Measurements from ENCODE around the gene TTC33. TPM values are rescaled to one million over a fixed set of nuclear protein-coding genes. Genes with fewer than 3 reads are reported as not detected.

Gene TTC33
- total and polyA plus RNA-seq, 2 of the 13 experiments (the other 11 are each of a cell fraction or from before 2014, with no cell fraction given): 4.5 to 20.0 TPM

- TF ChIP-seq SUZ12 (IDR thresholded peaks at IDR 0.05; ENCODE audit: low read depth, low read length) (no peak), ZNF143 (CRISPR knock-in tag; IDR thresholded peaks at IDR 0.05) (no peak), ZNF496 (CRISPR knock-in tag; IDR thresholded peaks at IDR 0.05; ENCODE audit: insufficient replicate concordance) (no peak), ZNF512B (CRISPR knock-in tag; IDR thresholded peaks at IDR 0.05; ENCODE audit: borderline replicate concordance) (no peak), ZBTB39 (CRISPR knock-in tag; IDR thresholded peaks at IDR 0.05) (no peak), MXI1 (IDR thresholded peaks at IDR 0.05; ENCODE audit: borderline replicate concordance, low read depth, low read length) (no peak), ZFP37 (CRISPR knock-in tag; IDR thresholded peaks at IDR 0.05; ENCODE audit: borderline replicate concordance) (no peak)
Measured at GRCh38 chr5:40660751-40661150, 95.0 kb downstream of the TTC33 start (continued).

- no peak for DNase-seq (ENCODE audit: low spot score)
- H3K36me3 ChIP-seq (replicated peaks in 1 of 2; ENCODE audit: control insufficient read depth in 1 of 2, insufficient read depth in 2 of 2, low read length in 2 of 2): no peaks in the 10 kb centered on the region
- CTCF ChIA-PET (ENCODE audit: low intra/inter-chr PET ratio, low total read pairs): no interaction called here
- ATAC-seq: no peak
- intact Hi-C loops (cut with micrococcal nuclease; ENCODE audit: unreplicated experiment): no loop called here
- H3K4me2 ChIP-seq (ENCODE audit: low read depth, low read length): no peak overlapping the region
- no peak overlapping the region for H3K4me3 ChIP-seq (replicated peaks in 1 of 3; ENCODE audit: insufficient read depth in 1 of 3, low read depth in 2 of 3, low read length in 3 of 3)
- in situ Hi-C loops (cut with HindIII; ENCODE audit: extremely low pct_ligation_motif_present, low pct_unique_long_range_greater_than_20kb): no loop called here
- H3K79me2 ChIP-seq (ENCODE audit: insufficient read depth, low read length): no peaks in the 10 kb centered on the region
- FAIRE-seq: no peak
- no peaks in the 10 kb centered on the region for H4K20me1 ChIP-seq (ENCODE audit: insufficient read depth, low read length)
- H3K9ac ChIP-seq (ENCODE audit: insufficient read depth, low read depth, low read length): no peak overlapping the region
- no peak overlapping the region for H2AFZ ChIP-seq (ENCODE audit: low read length)
- POLR2A ChIA-PET: no interaction called here
- BruUV-seq (replicated peaks): no TSS peak
- no peaks in the 10 kb centered on the region; a peak in 1 of 5 replicates for H3K27me3 ChIP-seq (ENCODE audit: control insufficient read depth in 1 of 2, insufficient read depth in 2 of 2, low read length in 2 of 2)
- H3K27ac ChIP-seq (ENCODE audit: extremely low read length, insufficient read depth, low read length): no peak overlapping the region
- no peaks in the 10 kb centered on the region for H3K9me3 ChIP-seq (ENCODE audit: low read length)
- no peaks in the 10 kb centered on the region for H3K4me1 ChIP-seq (ENCODE audit: insufficient read depth, low read length)
- TF ChIP-seq GABPB1 (CRISPR knock-in tag; IDR thresholded peaks at IDR 0.05): no peak
- TF ChIP-seq ZFP36 (IDR thresholded peaks at IDR 0.05; ENCODE audit: borderline replicate concordance, low read depth, low read length, partially characterized antibody): no peak
- no peak for TF ChIP-seq PRPF4 (IDR thresholded peaks at IDR 0.05; ENCODE audit: low read depth, low read length, poor library complexity, severe bottlenecking)
- no peak for TF ChIP-seq ETV6 (CRISPR knock-in tag; conservative IDR thresholded peaks at IDR 0.05)
- no peak for TF ChIP-seq KLF15 (CRISPR knock-in tag; IDR thresholded peaks at IDR 0.05; ENCODE audit: borderline replicate concordance)
- TF ChIP-seq TOE1 (CRISPR knock-in tag; IDR thresholded peaks at IDR 0.05): no peak
- no peak for TF ChIP-seq ZBTB14 (CRISPR knock-in tag; IDR thresholded peaks at IDR 0.05)
- TF ChIP-seq ZKSCAN5 (CRISPR knock-in tag; IDR thresholded peaks at IDR 0.05): no peak
Measured at GRCh38 chr5:40656766-40657165, 99.0 kb downstream of the TTC33 start.
